Pons (tissue), 1 donor: ENCODE data around the gene PPIE.
"Not testable (repeated sequence)": the region's sequence is repeated elsewhere in the genome, so short reads cannot be mapped to it uniquely, and the experiment has no call there.

ENCODE experiments used
- DNase-seq: peaks from one replicate; pipeline ENCODE4 v3.0.0-alpha.2; 2016; ENCODE audit warnings: low spot score

The PPIE gene

DNA sequence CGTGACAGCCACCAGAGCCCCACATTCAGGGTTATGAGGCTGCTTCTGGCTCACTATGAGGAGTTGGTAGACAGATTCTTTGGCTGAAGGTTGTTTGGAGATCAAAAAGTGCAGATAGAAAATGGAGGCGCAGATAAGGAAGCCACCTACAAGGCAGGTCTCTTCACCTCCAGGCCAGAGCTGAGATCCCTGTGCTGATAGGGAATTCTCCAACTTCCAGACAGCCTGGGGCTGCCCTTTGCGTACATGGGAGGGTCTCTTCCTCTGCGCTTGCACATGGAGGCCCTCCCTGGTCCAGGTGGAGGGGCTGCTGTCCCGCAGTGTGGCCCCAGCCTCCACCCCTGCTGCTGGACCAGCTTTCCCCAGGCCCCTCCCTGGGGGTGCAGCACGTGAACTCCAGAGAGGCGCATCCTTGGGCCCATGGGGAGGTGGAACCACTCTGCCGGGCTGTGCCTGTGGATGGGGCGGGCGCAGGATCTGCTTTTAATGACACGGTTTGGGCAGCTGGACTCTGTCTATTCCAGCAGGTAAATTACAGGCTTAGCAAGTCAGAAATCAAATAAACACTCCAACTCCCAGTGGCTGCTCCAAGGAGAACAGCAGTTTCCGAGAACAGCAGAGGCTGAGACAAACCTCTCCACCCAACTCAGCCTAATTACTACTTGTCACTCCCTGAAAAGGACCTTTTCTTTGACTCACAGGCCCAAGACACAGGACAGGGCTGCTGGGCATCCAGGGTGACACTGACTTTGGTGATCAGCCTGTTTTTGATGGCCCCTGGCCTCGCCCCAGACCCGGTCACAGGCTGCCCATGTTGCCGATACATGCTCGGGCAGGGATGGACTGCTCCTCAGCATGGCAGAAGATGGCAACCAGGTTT lies 20.1 kb downstream of the PPIE start:
- DNase-seq = no peak

DNA sequence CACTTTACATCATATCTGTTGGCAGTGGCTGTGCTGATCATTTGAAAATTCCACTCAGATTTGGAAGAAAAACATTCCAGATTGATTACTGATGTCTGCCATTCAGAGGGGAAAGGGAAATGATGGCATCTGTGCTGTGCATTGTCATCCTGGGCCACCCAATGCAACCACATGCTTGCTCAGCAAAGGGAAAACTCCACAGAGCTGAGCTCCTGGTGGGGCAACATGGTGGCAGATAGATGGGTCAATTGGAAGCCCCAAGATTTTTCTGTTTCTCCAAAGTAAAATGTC lies 20.7 kb downstream of the PPIE start:
- no peak for DNase-seq

DNA sequence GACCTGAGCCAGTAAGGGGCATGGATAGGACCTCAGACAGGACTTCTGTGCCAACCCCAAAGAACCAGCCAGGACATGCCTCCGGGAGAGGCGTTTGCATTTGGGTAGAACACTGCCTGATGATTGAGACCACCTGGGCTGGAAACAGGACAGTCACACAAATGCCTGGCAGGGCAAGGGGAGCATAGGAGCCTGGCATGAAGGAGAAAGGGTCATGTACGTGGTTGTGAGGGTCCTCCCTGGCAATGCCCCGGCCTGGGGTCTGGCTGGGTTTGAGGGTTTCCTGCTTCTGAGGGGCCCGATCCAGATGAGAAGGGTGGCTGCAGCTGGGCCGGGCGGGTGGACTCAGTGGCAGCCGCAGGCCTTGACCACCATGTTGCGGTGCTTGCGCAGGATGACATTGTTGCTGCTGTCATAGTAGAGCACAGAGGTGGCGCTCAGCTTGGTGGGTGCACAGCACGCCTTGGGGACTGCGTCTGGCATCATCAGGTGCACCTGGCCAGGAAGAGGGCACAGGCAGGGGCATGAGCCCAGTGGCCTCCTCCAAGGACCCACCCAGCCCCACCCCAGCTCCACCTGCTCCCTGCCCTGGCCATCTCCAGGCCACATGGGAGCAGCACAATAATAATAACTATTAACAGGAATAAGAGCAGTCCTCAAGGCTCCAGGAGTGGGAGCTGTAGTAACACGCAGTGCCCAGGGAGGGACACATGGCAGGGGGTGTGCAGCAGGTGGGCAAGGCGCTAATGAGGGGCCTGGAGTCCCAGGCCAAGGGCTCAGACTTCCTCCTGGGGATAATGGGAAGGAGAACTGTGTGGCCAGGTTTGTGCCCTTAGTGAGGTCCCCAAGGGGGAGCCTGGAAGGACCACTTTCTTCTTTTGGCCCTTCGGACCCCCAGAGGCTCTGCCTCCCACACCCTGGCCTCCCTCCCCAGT lies 21.7 kb downstream of the PPIE start:
- DNase-seq = no peak

DNA sequence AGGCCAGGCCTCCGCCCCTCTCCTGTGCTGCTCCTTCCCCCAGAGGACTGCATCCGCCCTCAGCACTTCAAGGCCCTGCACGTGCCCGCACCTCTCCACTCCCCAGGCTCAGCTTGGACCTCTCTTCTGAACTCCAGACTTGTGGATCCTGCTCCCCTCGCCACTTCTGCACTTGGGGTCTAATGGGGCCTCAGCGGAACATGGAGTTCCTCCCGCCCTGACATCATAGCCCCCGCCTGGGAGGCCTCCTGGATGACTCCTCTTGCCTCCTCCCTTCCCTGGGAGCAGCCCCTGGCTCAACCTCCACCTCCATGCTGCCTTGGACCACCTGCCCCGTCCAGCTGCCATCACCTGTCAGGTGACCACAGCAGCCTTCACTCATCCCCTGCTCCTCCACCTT lies 22.3 kb downstream of the PPIE start:
- no peak for DNase-seq

DNA sequence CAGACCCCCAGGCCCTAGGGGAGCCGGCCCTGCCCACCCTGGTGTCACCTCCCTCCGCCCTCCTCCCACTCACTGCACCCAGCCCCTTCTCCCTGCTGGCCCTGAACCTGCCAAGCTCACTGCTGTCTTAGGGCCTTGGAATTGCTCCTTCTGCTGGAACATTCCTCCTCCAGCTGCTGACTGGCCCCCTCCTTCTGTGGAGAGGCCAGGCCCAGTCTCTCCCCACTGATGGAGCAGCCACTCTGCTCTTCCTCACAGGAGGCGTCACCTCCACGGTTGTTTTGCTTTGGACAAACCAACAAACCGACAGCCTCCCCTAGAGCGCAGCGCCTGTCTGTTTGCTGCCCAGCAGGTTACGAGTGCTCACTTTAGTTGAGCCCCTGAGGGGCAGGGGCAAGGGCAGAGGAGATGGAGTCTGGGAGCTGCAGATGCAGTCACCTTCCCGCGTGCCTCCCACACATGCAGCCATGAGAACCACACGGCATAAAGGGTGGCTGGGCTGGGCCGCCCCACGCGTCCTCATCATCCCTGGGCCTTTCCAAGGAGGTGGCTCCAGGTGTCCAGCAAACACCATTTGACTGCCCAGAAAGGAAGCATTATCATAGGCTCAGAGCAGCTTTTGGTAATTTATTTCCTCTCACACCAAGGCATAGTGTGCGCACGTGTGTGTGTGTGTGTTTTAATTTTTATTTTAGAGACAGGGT lies 23.0 kb downstream of the PPIE start:
- no peak for DNase-seq

DNA sequence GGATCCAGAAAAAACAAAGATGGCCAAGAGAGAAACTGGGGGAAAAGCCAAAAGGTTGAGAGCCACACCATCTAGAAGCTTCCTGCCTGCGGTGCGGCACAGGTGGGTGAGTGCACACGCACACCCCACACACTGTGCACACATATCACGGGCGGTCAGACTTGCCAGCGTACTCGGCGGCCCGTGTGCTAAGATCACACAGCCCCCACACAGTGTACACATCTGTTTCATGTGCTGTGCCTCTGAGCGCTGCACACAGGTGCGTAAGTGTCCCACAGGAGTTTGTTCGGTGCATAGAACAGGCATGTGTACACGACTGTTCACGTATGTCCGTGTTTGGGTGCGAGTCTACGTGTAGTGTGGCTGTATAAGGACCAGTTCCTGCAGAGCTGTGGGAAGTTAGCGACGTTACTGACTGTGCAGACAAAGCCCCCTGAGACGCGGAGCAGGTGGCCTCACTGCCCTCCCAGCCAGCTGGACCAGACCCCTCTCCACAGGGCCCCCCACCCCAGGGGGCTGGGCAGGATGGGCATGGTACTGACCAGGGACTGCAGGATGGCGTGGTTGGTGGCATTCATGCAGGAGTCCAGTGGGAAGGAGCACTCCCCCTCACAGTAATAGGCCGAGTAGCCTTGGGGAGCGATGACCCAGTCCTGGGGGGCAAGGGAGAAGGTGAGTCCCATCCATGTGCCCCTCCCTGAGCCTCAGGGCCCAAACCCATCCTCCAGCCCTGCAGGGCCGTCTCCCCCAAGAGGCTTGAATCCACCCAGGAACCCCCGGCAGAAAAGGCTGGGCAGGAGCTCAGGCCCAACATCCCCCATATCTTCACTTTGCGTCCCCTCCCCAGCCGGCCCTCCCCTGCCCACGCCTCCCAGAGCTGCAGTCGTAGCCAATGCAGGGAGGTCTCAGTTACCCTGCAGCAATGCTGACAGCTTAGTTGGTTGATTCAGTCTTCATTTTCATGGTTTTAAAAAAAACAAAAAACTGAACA lies 24.2 kb downstream of the PPIE start:
- no peak for DNase-seq

DNA sequence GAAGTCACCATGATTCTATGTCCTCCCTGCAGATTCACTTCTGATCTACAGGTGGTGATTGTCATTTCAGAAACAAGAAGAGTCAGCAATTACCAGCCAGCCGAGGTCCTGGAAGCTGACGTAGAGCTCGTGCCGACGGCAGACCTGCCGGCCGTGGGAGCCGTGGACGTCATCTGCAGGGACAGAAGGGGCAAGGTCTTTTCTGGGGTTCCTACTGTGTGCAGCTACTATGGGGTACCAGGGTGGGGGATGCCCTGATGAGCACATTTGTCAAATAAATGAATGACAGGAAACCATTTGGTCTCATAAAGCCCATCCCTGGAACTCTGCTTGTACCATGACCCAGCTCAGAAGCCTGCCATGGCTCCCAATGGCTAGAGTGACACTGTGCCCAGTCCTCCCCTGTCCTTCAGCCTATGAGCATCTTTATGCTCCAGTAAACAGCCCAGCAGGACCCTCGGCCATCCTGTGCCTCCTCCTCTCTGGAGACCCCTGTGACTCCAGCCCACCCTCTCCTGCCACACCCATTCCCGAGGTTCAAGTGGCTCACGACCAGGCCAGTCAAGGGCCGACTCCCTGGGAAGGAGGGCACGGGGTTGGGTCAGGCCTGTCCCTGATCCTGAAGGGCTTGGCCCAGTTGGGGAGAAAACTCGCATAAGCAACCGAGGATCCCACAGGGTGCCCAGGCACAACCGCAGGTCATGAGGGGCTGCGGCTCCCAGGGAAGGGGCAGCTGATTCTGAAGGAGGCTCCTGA lies 25.1 kb downstream of the PPIE start:
- not testable (repeated sequence) for DNase-seq

DNA sequence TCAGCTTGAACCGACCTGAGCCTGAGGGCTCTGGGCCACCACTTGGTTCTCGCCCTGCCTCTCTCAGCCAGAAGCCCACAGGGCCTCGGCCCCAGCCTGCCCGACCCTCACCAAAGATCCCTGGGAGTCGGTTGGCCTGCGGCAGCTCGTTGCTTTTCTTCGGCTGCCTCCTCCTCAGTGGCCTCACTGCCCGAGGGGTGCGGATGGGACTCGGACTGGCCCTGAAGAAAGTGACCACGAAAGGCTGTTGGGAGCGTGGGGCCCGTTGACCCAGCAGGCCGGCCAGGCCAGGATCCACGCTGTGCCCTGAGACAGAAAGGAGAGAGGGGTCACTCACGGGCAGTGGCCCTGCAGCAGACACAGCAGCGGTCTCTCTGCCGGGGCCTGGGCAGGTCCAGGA lies 25.8 kb downstream of the PPIE start:
- DNase-seq = not testable (repeated sequence)

DNA sequence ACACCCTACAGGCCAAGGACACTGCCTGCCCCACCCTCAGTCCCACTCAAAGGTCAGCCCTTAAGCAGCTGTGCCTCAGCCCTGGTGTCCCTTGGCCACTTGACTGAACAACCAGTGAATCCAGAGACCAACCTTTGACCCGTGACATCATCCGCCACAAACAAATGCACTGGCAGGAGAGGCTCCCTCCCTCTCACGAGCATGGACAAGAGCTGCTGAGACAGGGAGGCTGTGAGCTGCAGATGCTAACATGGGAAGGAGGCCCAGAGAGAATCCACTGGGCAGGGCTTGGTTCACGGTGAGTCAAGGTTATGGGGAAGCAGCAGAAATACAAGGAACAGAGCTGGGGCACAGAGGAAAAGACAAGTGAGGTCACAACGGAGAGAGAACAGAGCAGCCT lies 27.8 kb downstream of the PPIE start:
- DNase-seq = not testable (repeated sequence)

DNA sequence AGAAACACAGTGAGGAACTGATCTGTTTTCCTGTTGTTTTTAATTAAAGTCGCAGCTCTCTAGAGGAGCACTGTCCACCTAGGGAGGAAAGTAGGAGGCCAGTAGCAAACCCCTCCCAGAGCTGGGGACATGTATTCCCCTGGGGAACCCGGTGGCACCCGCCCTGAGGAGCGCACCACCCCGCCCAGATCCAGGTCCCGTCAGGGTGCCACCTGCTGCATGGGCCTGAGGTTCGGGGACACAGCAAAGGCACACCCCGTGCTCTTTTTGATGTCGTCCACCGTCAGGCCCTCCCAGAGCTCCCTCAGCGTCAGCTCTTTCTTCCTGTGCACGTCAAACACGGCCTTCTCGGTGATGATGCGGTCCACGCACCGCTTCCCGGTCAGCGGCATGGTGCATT lies 30.8 kb downstream of the PPIE start:
- not testable (repeated sequence) for DNase-seq

DNA sequence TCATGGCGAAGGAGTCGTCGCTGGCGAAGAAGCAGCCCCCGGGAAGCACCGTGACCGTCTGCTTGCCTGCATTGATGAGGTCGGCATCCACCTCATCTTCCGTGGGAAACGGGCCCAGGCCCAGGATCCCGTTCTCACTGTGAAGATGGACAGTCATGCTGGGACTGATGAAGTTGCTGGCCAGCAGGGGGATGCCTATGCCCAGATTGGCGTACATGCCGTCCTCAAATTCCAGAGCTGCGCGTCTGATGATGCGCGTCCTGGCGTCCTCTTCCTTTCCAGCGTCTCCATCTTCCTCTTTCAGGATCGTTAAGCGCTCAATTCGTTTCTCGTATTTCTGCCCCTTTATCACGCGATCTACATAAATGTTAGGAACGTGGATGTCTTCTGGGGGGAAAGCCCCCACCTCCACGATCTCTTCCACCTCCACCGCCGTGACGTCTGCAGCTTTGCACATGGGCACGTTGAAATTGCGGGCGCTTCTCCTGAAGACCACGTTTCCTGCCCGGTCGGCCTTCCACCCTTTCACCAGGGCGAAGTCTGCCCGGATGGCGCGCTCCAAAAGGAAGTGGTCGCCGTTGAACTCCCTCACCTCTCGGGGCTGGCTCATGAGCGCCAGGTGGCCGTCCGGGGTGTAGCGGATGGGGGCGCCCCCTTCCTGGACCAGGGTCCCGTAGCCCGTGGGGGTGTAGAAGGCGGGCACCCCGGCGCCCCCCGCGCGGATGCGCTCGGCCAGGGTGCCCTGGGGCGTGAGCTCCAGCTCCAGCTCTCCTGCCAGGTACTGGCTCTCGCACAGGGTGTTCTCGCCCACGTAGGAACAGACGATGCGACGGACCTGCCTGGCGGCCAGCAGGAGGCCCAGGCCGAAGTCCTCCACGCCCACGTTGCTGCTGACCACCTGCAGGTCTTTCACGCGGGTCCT lies 31.7 kb downstream of the PPIE start:
- not testable (repeated sequence) for DNase-seq

DNA sequence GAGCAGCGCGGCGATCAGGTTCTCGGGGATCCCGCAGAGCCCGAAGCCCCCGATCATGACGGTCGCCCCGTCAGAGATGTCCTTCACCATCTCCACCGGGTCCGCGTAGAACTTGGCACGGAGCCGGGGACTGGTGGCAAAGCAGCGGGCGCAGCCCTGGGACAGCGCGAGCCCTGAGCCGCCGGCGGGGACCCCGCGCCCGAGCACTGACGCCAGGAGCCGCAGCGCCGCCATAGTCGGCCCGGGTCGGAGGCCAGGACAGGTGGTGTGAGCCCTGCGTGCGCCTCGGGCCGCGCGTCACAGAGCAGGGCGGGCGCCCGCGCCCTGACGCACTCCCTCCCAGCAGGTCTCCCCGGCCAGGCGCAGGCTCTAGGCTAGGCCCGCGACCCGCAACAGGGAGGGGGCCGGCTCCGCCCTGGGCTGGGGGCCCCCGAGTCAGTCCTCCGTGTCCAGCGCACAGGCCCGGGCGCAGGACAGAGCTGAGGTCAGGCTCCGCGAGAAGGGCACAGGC lies 32.4 kb downstream of the PPIE start, which contains the start of gene OXCT2:
Gene OXCT2 (minus strand): TSS at position 327 of the 511 bp plus-strand sequence. CDS start 93 bp downstream, at position 234.
- not testable (repeated sequence) for DNase-seq

DNA sequence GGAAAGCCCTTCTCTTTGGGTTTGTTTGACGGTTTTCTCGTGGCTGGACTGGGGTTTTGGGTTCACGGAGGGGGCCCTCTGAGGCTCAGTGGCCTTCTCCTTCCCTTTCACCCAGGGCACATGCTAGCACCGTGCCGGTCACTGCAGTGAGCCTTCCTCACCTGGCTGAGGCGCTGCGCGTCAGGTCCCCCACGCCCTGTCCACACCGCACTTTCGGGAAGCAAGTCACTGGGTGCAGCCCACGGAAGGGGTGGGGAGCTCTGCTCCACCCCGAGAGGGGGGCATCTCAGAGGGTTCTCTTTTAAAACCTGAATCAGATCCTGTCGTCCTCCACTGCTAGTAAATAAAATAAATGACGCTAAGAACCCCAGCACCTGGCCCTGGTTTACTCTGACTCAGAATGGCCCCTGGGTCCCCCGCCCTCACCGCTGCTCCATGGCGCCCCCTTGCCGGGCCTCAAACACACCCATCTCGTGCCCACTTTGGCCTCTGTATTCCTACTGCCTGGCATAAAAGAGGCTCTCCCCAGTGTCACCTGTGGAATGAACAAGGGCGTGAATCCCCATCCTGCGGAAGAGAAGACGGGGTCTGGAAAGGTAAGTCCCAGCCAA lies 34.8 kb downstream of the PPIE start:
- DNase-seq = not testable (repeated sequence)

DNA sequence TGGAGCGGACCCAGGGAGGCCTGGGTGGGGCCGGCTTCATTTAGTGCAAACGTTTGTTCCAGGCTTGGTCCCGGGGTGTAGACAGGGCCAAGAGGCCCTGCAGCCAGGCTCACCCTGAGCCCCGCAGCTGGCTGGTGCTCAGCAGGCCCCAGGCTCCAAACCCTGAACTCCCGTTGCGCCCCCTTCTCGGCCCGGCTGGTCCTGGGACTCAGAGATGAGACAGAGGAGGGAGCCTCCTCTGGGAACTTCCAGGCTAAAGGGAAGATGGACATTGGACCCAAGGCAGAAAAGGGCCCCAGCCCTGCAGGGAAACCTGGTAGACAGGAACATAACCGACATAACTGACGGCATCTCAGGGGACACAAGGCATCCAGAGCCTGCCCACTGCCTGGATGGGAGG lies 36.5 kb downstream of the PPIE start:
- DNase-seq = not testable (repeated sequence)

DNA sequence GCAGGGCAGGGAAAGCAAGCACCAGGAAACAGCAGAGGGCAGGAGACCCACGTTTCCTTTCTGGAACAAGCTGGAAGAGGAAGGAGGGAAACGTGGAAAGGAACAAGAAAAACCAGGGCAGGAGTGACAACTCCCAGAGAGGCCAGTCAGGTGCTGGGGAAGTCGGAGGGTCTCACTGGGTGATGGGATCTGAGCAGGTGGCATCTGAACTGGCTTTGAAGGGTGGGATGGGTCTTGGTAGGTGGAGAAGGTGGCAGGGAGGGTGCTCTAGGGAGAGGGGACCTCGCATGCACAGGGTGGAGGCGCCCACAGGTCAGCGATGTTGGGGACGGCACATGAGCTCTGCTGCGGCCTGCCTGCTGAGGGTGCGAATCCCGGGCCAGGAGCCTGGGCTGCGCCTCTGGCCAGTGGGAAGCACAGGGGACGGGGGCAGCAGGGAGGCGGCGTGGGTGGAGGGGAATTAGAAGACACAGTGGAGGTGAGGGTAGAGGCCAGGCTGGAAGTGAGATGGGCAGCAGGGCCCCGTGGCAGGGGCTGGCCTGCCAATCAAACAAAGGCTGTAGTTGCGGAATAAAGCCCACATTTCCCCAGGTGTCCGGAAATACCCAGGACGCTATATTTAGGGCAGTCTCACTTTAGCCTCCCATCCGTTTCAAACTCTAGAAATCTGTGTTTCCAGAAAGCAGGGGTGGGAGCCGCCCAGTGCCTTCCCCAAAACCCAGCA lies 37.2 kb downstream of the PPIE start:
- DNase-seq = not testable (repeated sequence)

DNA sequence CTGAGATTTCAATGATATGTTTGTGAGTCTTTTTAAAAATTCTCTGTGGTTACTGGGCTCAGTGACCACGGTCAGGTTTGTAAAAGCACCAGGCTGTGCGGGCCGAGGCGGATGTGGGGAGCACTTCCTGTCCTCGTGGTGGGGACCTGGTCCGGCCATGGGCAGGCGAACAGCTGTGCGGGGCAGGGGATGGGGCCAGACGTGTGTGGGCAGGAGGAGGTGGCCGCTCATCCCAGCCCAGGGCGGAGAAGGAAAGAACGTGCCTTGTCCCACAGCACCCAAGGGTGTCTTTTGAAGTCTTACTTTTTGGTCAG lies 37.7 kb downstream of the PPIE start:
- DNase-seq = no peak

DNA sequence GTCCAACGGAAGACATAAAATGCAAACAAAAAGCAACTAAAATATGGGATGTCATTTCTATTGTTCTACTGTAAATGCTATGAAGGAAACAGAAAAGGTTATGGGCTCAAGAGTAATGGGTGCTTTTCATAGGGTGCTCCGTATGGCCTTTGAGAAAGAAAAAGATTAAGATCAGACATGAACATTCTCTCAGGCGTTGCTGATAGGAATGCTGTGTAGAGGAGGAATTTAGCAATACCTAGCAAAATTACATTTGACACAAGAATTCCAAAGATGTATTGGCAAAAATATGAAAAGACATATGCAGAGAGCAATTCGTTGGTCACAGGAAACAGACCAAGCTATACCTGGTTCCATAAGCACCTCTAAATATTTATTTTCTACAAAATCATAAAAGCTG lies 38.2 kb downstream of the PPIE start:
- no peak for DNase-seq

DNA sequence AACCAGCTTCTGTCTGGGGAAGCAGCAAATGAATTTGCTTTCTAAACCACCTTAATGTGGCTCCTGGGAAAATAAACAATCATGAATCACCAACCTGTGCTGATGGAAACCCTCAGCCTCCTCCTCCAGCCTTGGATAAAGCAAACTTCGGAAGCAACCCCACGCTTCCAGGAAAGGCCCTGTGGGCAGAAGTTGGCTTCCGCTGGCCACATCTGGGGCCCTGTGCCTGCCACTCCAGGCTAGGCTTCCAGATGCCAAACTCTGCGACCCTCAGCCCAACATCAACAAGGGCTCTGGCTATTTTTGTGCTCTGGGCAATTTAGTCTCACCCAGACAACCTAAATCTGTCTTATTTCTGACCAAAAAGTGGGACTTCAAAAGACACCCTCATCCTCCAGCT lies 38.6 kb downstream of the PPIE start:
- DNase-seq = no peak
